WTC11 (cell line): ENCODE results near the gene TTN. TPM values are rescaled to one million over a fixed set of nuclear protein-coding genes. Genes with fewer than 3 reads are reported as not detected.

Experiments
- ATAC-seq: fragments of 200-7000 bp; cut with Tn5 transposase; 2 replicates; pipeline ENCODE4 v1.10.0; 2021; ENCODE audit warnings: mild to moderate bottlenecking, moderate library complexity
- CTCF ChIA-PET: fragments of 300-600 bp; sonication (Branson Sonifier 250); formaldehyde crosslinking; loops from one replicate; lab custom pipeline; 2021; ENCODE audit warnings: antibody characterized with exemption; lab: Charles Lee
- POLR2A ChIA-PET: fragments of 350-600 bp; sonication (Branson Sonifier 250); formaldehyde crosslinking; loops from one replicate; lab custom pipeline; 2021; ENCODE audit warnings: antibody characterized with exemption; lab: Charles Lee
- DNase-seq: peaks from one replicate; pipeline ENCODE4 v3.0.0; 2021; ENCODE audit warnings: low spot score
- H3K27ac Mint-ChIP-seq: 2 replicates; pipeline ENCODE4 v1.8.0; 2021; ENCODE audit warnings: mixed read lengths
- H3K27me3 Mint-ChIP-seq: 2 replicates; pipeline ENCODE4 v1.8.0; 2021; ENCODE audit warnings: low read depth, mild to moderate bottlenecking, moderate library complexity, mixed read lengths
- H3K36me3 Mint-ChIP-seq: 2 replicates; pipeline ENCODE4 v1.8.0; 2021; ENCODE audit warnings: mixed read lengths
- H3K4me1 Mint-ChIP-seq: 2 replicates; pipeline ENCODE4 v1.8.0; 2022; ENCODE audit warnings: mixed read lengths
- H3K4me3 Mint-ChIP-seq: 2 replicates; pipeline ENCODE4 v1.8.0; 2021; ENCODE audit warnings: mild to moderate bottlenecking, moderate library complexity, mixed read lengths
- H3K9me3 Mint-ChIP-seq: 2 replicates; pipeline ENCODE4 v1.8.0; 2021; ENCODE audit warnings: mixed read lengths
- ETV6 ChIP-seq: sonication (generic); formaldehyde crosslinking; IDR thresholded peaks from 2 replicates; pipeline ENCODE4 v1.8.1; 2022; ENCODE audit warnings: mild to moderate bottlenecking, missing genetic modification reagents
- FOXP1 ChIP-seq: sonication (generic); formaldehyde crosslinking; IDR thresholded peaks from 2 replicates; pipeline ENCODE4 v1.8.0; 2022; ENCODE audit warnings: missing genetic modification reagents, mild to moderate bottlenecking, moderate library complexity, borderline replicate concordance
- RORB ChIP-seq: fragments of 250-450 bp; sonication (Bioruptor Pico); IDR thresholded peaks from 2 replicates; pipeline ENCODE4 v1.9.0; 2021; ENCODE audit warnings: mild to moderate bottlenecking
- SOX15 ChIP-seq: fragments of 250-450 bp; sonication (Bioruptor Pico); IDR thresholded peaks from 2 replicates; pipeline ENCODE4 v1.9.0; 2021; ENCODE audit warnings: mild to moderate bottlenecking
- ZNF138 ChIP-seq: sonication (generic); formaldehyde crosslinking; conservative IDR thresholded peaks from 2 replicates; pipeline ENCODE4 v1.8.1; 2022; ENCODE audit warnings: mild to moderate bottlenecking, moderate library complexity, missing genetic modification reagents
- ZNF263 ChIP-seq: sonication (generic); formaldehyde crosslinking; IDR thresholded peaks from 2 replicates; pipeline ENCODE4 v1.8.1; 2022; ENCODE audit warnings: low read depth, mild to moderate bottlenecking, moderate library complexity, missing genetic modification reagents
- total RNA-seq: library from RNA; stranded (reverse); gene quantifications from 3 replicates; pipeline ENCODE4 v1.2.3, GENCODE V29; 2021
- TF ChIP-seq, protein P1 (sequence below): sonication (generic); formaldehyde crosslinking; IDR thresholded peaks from 2 replicates; pipeline ENCODE4 v1.8.1; 2022; ENCODE audit warnings: low read depth, mild to moderate bottlenecking, moderate library complexity, missing genetic modification reagents, borderline replicate concordance
- TF ChIP-seq, protein P2 (sequence below): sonication (generic); formaldehyde crosslinking; IDR thresholded peaks from 2 replicates; pipeline ENCODE4 v1.8.0; 2022; ENCODE audit warnings: mild to moderate bottlenecking, missing genetic modification reagents
- TF ChIP-seq, protein P3 (sequence below): sonication (generic); formaldehyde crosslinking; IDR thresholded peaks from 2 replicates; pipeline ENCODE4 v1.8.0; 2022; ENCODE audit warnings: mild to moderate bottlenecking, missing genetic modification reagents
- TF ChIP-seq, protein P4 (sequence below): sonication (generic); formaldehyde crosslinking; IDR thresholded peaks from 2 replicates; pipeline ENCODE4 v1.8.0; 2023; ENCODE audit warnings: mild to moderate bottlenecking, missing genetic modification reagents
- TF ChIP-seq, protein P5 (sequence below): fragments of 250-450 bp; sonication (Bioruptor Pico); IDR thresholded peaks from 2 replicates; pipeline ENCODE4 v1.8.0; 2021; ENCODE audit warnings: mild to moderate bottlenecking
- TF ChIP-seq, protein P6 (sequence below): sonication (generic); formaldehyde crosslinking; conservative IDR thresholded peaks from 2 replicates; pipeline ENCODE4 v1.8.1; 2022; ENCODE audit warnings: mild to moderate bottlenecking, missing genetic modification reagents
- TF ChIP-seq, protein P7 (sequence below): sonication (generic); formaldehyde crosslinking; IDR thresholded peaks from 2 replicates; pipeline ENCODE4 v1.8.0; 2022; ENCODE audit warnings: mild to moderate bottlenecking, missing genetic modification reagents

TTN gene
- total RNA-seq, 1 experiment from 2014 or later = 4.7 TPM

DNA sequence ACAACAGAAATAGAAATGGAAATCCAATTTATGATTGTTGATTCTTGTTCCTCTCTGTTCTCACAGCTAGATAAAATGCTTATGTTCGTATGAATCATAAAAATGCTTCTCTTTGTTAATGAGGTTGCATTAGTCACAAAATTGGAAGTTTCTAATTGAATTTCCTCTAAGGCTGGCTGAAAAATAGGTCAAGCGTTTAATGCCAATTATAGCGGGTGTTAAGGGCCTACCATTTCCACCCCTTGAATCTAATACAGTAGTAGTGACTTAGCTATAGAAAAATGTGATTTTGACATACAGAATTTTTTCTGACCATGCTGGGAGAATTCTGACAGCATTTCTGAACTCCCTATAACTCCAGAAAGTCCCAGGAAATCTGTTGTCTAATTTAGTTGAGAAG, 107.1 kb downstream of the TTN start:
- no peak overlapping the region for H3K27ac Mint-ChIP-seq
- H3K4me1 Mint-ChIP-seq = no peaks in the 10 kb centered on the region
- TF ChIP-seq, protein P1, sequence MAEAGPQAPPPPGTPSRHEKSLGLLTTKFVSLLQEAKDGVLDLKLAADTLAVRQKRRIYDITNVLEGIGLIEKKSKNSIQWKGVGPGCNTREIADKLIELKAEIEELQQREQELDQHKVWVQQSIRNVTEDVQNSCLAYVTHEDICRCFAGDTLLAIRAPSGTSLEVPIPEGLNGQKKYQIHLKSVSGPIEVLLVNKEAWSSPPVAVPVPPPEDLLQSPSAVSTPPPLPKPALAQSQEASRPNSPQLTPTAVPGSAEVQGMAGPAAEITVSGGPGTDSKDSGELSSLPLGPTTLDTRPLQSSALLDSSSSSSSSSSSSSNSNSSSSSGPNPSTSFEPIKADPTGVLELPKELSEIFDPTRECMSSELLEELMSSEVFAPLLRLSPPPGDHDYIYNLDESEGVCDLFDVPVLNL (CRISPR knock-in tag) = no peak
- TF ChIP-seq, protein P2, sequence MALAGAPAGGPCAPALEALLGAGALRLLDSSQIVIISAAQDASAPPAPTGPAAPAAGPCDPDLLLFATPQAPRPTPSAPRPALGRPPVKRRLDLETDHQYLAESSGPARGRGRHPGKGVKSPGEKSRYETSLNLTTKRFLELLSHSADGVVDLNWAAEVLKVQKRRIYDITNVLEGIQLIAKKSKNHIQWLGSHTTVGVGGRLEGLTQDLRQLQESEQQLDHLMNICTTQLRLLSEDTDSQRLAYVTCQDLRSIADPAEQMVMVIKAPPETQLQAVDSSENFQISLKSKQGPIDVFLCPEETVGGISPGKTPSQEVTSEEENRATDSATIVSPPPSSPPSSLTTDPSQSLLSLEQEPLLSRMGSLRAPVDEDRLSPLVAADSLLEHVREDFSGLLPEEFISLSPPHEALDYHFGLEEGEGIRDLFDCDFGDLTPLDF (CRISPR knock-in tag) = no peak
- TF ChIP-seq ZNF263 (CRISPR knock-in tag) = no peak
- no peak for TF ChIP-seq SOX15
- TF ChIP-seq, protein P3, sequence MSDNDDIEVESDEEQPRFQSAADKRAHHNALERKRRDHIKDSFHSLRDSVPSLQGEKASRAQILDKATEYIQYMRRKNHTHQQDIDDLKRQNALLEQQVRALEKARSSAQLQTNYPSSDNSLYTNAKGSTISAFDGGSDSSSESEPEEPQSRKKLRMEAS (CRISPR knock-in tag) = no peak
- TF ChIP-seq, all 79 proteins: peak for 0
- Mint-ChIP-seq H3K4me3 (no peak overlapping the region), H3K36me3 (peaks cover 2% of the 10 kb centered on the region; the same call in 1 of the 2 replicates), H3K27me3 (no peaks in the 10 kb centered on the region), H3K9me3 (no peaks in the 10 kb centered on the region)
- ChIA-PET CTCF (interaction anchor here (0.5 to 2.1 kb wide), 40 partner anchors 7 to 1236 kb away, joined by 3 to 13 read pairs (median 4); partner anchors contain the start of gene FKBP7), POLR2A (interaction anchor here (0.7 to 1.2 kb wide), 2 partner anchors 29 to 249 kb away, joined by 3 to 6 read pairs; partner anchors contain the start of genes PJVK and PRKRA)
- ATAC-seq (no peak), DNase-seq (no peak)

DNA sequence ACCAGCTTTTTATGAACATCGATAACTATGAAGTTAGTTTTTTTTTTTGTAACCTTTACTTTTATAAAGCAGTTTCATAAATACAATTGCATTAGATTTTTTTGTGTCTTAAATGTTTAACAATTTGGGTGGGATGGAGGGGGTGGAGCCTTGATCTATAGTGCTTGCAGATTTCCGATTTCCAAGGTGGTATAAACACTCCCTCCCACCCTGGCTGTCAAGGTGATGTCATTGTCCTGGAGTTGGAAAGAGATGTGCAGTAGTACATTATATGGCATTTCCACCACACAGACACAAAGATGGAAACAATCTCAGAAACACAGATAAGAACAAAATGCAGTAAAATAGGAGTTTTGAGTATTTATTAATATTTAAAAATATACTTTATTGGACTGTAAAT, 114.4 kb downstream of the TTN start:
- Mint-ChIP-seq H3K27me3 (no peaks in the 10 kb centered on the region), H3K9me3 (no peaks in the 10 kb centered on the region), H3K36me3 (no peaks in the 10 kb centered on the region), H3K27ac (no peak overlapping the region), H3K4me3 (no peak overlapping the region), H3K4me1 (no peaks in the 10 kb centered on the region)
- TF ChIP-seq ZNF138 (no peak), RORB (CRISPR knock-in tag) (no peak), ETV6 (CRISPR knock-in tag) (no peak), FOXP1 (no peak)
- TF ChIP-seq, protein P4, sequence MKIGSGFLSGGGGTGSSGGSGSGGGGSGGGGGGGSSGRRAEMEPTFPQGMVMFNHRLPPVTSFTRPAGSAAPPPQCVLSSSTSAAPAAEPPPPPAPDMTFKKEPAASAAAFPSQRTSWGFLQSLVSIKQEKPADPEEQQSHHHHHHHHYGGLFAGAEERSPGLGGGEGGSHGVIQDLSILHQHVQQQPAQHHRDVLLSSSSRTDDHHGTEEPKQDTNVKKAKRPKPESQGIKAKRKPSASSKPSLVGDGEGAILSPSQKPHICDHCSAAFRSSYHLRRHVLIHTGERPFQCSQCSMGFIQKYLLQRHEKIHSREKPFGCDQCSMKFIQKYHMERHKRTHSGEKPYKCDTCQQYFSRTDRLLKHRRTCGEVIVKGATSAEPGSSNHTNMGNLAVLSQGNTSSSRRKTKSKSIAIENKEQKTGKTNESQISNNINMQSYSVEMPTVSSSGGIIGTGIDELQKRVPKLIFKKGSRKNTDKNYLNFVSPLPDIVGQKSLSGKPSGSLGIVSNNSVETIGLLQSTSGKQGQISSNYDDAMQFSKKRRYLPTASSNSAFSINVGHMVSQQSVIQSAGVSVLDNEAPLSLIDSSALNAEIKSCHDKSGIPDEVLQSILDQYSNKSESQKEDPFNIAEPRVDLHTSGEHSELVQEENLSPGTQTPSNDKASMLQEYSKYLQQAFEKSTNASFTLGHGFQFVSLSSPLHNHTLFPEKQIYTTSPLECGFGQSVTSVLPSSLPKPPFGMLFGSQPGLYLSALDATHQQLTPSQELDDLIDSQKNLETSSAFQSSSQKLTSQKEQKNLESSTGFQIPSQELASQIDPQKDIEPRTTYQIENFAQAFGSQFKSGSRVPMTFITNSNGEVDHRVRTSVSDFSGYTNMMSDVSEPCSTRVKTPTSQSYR = no peak
- TF ChIP-seq, protein P2 (CRISPR knock-in tag) = no peak
- TF ChIP-seq, protein P5, sequence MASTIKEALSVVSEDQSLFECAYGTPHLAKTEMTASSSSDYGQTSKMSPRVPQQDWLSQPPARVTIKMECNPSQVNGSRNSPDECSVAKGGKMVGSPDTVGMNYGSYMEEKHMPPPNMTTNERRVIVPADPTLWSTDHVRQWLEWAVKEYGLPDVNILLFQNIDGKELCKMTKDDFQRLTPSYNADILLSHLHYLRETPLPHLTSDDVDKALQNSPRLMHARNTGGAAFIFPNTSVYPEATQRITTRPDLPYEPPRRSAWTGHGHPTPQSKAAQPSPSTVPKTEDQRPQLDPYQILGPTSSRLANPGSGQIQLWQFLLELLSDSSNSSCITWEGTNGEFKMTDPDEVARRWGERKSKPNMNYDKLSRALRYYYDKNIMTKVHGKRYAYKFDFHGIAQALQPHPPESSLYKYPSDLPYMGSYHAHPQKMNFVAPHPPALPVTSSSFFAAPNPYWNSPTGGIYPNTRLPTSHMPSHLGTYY = no peak
- TF ChIP-seq, protein P6, sequence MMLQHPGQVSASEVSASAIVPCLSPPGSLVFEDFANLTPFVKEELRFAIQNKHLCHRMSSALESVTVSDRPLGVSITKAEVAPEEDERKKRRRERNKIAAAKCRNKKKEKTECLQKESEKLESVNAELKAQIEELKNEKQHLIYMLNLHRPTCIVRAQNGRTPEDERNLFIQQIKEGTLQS (CRISPR knock-in tag) = no peak
- TF ChIP-seq, protein P7, sequence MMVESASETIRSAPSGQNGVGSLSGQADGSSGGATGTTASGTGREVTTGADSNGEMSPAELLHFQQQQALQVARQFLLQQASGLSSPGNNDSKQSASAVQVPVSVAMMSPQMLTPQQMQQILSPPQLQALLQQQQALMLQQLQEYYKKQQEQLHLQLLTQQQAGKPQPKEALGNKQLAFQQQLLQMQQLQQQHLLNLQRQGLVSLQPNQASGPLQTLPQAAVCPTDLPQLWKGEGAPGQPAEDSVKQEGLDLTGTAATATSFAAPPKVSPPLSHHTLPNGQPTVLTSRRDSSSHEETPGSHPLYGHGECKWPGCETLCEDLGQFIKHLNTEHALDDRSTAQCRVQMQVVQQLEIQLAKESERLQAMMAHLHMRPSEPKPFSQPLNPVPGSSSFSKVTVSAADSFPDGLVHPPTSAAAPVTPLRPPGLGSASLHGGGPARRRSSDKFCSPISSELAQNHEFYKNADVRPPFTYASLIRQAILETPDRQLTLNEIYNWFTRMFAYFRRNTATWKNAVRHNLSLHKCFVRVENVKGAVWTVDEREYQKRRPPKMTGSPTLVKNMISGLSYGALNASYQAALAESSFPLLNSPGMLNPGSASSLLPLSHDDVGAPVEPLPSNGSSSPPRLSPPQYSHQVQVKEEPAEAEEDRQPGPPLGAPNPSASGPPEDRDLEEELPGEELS (CRISPR knock-in tag) = no peak
- ATAC-seq (no peak), DNase-seq (no peak)
- POLR2A ChIA-PET = no interaction called here
- CTCF ChIA-PET = interaction anchor here (1.0 kb wide), 1 partner anchor 8 kb away, joined by 4 read pairs; no protein-coding TSS in a partner anchor
